WTC11 (cell line): ENCODE results near the gene DPY30. TPM values are rescaled to one million over a fixed set of nuclear protein-coding genes. Genes with fewer than 3 reads are reported as not detected.

Source experiments
- ATAC-seq: fragments of 200-7000 bp; cut with Tn5 transposase; 2 replicates; pipeline ENCODE4 v1.10.0; 2021; ENCODE audit warnings: mild to moderate bottlenecking, moderate library complexity
- CTCF ChIA-PET: fragments of 300-600 bp; sonication (Branson Sonifier 250); formaldehyde crosslinking; loops from one replicate; lab custom pipeline; 2021; ENCODE audit warnings: antibody characterized with exemption; lab: Charles Lee
- POLR2A ChIA-PET: fragments of 350-600 bp; sonication (Branson Sonifier 250); formaldehyde crosslinking; loops from one replicate; lab custom pipeline; 2021; ENCODE audit warnings: antibody characterized with exemption; lab: Charles Lee
- DNase-seq: peaks from one replicate; pipeline ENCODE4 v3.0.0; 2021; ENCODE audit warnings: low spot score
- H3K27ac Mint-ChIP-seq: 2 replicates; pipeline ENCODE4 v1.8.0; 2021; ENCODE audit warnings: mixed read lengths
- H3K27me3 Mint-ChIP-seq: 2 replicates; pipeline ENCODE4 v1.8.0; 2021; ENCODE audit warnings: low read depth, mild to moderate bottlenecking, moderate library complexity, mixed read lengths
- H3K36me3 Mint-ChIP-seq: 2 replicates; pipeline ENCODE4 v1.8.0; 2021; ENCODE audit warnings: mixed read lengths
- H3K4me1 Mint-ChIP-seq: 2 replicates; pipeline ENCODE4 v1.8.0; 2022; ENCODE audit warnings: mixed read lengths
- H3K4me3 Mint-ChIP-seq: 2 replicates; pipeline ENCODE4 v1.8.0; 2021; ENCODE audit warnings: mild to moderate bottlenecking, moderate library complexity, mixed read lengths
- H3K9me3 Mint-ChIP-seq: 2 replicates; pipeline ENCODE4 v1.8.0; 2021; ENCODE audit warnings: mixed read lengths
- CREB1 ChIP-seq: sonication (generic); formaldehyde crosslinking; IDR thresholded peaks from 2 replicates; pipeline ENCODE4 v1.8.0; 2023; ENCODE audit warnings: mild to moderate bottlenecking, missing genetic modification reagents
- ELF4 ChIP-seq: sonication (generic); formaldehyde crosslinking; IDR thresholded peaks from 2 replicates; pipeline ENCODE4 v1.8.1; 2022; ENCODE audit warnings: low read depth, mild to moderate bottlenecking, moderate library complexity, missing genetic modification reagents
- EMX1 ChIP-seq: fragments of 250-450 bp; sonication (Bioruptor Pico); IDR thresholded peaks from 2 replicates; pipeline ENCODE4 v1.8.0; 2021; ENCODE audit warnings: mild to moderate bottlenecking
- ESRRA ChIP-seq: sonication (generic); formaldehyde crosslinking; IDR thresholded peaks from 2 replicates; pipeline ENCODE4 v1.8.1; 2022; ENCODE audit warnings: mild to moderate bottlenecking, missing genetic modification reagents, borderline replicate concordance
- GABPB1 ChIP-seq: sonication (generic); formaldehyde crosslinking; IDR thresholded peaks from 2 replicates; pipeline ENCODE4 v1.8.1; 2023; ENCODE audit warnings: mild to moderate bottlenecking, missing genetic modification reagents
- HMGA2 ChIP-seq: fragments of 250-450 bp; sonication (Bioruptor Pico); IDR thresholded peaks from 2 replicates; pipeline ENCODE4 v1.4.0; 2021; ENCODE audit warnings: mild to moderate bottlenecking, moderate library complexity
- KAT7 ChIP-seq: sonication (generic); formaldehyde crosslinking; IDR thresholded peaks from 2 replicates; pipeline ENCODE4 v1.8.1; 2023; ENCODE audit warnings: missing genetic modification reagents, mild to moderate bottlenecking, borderline replicate concordance
- MXD4 ChIP-seq: fragments of 250-450 bp; sonication (Bioruptor Pico); IDR thresholded peaks from 2 replicates; pipeline ENCODE4 v1.8.0; 2021; ENCODE audit warnings: mild to moderate bottlenecking, moderate library complexity, borderline replicate concordance
- NR1H2 ChIP-seq: sonication (generic); formaldehyde crosslinking; IDR thresholded peaks from 2 replicates; pipeline ENCODE4 v1.9.0; 2021; ENCODE audit warnings: mild to moderate bottlenecking, moderate library complexity, missing genetic modification reagents
- RELA ChIP-seq: sonication (generic); formaldehyde crosslinking; IDR thresholded peaks from 2 replicates; pipeline ENCODE4 v1.8.1; 2022; ENCODE audit warnings: missing genetic modification reagents, mild to moderate bottlenecking, borderline replicate concordance
- SOX15 ChIP-seq: fragments of 250-450 bp; sonication (Bioruptor Pico); IDR thresholded peaks from 2 replicates; pipeline ENCODE4 v1.9.0; 2021; ENCODE audit warnings: mild to moderate bottlenecking
- TEAD4 ChIP-seq: sonication (generic); formaldehyde crosslinking; IDR thresholded peaks from 2 replicates; pipeline ENCODE4 v1.8.0; 2022; ENCODE audit warnings: mild to moderate bottlenecking, missing genetic modification reagents
- ZNF219 ChIP-seq: sonication (generic); formaldehyde crosslinking; IDR thresholded peaks from 2 replicates; pipeline ENCODE4 v1.8.0; 2023; ENCODE audit warnings: missing genetic modification reagents, mild to moderate bottlenecking, borderline replicate concordance
- ZNF263 ChIP-seq: sonication (generic); formaldehyde crosslinking; IDR thresholded peaks from 2 replicates; pipeline ENCODE4 v1.8.1; 2022; ENCODE audit warnings: low read depth, mild to moderate bottlenecking, moderate library complexity, missing genetic modification reagents
- ZNF671 ChIP-seq: fragments of 250-450 bp; sonication (Bioruptor Pico); IDR thresholded peaks from 2 replicates; pipeline ENCODE4 v1.8.0; 2021; ENCODE audit warnings: mild to moderate bottlenecking
- total RNA-seq: library from RNA; stranded (reverse); gene quantifications from 3 replicates; pipeline ENCODE4 v1.2.3, GENCODE V29; 2021
- TF ChIP-seq, protein P1 (sequence below): sonication (generic); formaldehyde crosslinking; IDR thresholded peaks from 2 replicates; pipeline ENCODE4 v1.8.0; 2022; ENCODE audit warnings: mild to moderate bottlenecking, missing genetic modification reagents
- TF ChIP-seq, protein P2 (sequence below): sonication (generic); formaldehyde crosslinking; IDR thresholded peaks from 2 replicates; pipeline ENCODE4 v1.8.0; 2022; ENCODE audit warnings: mild to moderate bottlenecking, missing genetic modification reagents
- TF ChIP-seq, protein P3 (sequence below): sonication (generic); formaldehyde crosslinking; IDR thresholded peaks from 2 replicates; pipeline ENCODE4 v1.8.0; 2023; ENCODE audit warnings: missing genetic modification reagents, mild to moderate bottlenecking, borderline replicate concordance
- TF ChIP-seq, protein P4 (sequence below): sonication (generic); formaldehyde crosslinking; IDR thresholded peaks from 2 replicates; pipeline ENCODE4 v1.8.0; 2023; ENCODE audit warnings: missing genetic modification reagents
- TF ChIP-seq, protein P5 (sequence below): sonication (generic); formaldehyde crosslinking; IDR thresholded peaks from 2 replicates; pipeline ENCODE4 v1.8.0; 2022; ENCODE audit warnings: mild to moderate bottlenecking, missing genetic modification reagents
- TF ChIP-seq, protein P6 (sequence below): sonication (generic); formaldehyde crosslinking; IDR thresholded peaks from 2 replicates; pipeline ENCODE4 v1.8.1; 2022; ENCODE audit warnings: mild to moderate bottlenecking, missing genetic modification reagents, moderate library complexity, borderline replicate concordance

DPY30 gene
- total RNA-seq, 1 experiment from 2014 or later: 116 TPM

DNA sequence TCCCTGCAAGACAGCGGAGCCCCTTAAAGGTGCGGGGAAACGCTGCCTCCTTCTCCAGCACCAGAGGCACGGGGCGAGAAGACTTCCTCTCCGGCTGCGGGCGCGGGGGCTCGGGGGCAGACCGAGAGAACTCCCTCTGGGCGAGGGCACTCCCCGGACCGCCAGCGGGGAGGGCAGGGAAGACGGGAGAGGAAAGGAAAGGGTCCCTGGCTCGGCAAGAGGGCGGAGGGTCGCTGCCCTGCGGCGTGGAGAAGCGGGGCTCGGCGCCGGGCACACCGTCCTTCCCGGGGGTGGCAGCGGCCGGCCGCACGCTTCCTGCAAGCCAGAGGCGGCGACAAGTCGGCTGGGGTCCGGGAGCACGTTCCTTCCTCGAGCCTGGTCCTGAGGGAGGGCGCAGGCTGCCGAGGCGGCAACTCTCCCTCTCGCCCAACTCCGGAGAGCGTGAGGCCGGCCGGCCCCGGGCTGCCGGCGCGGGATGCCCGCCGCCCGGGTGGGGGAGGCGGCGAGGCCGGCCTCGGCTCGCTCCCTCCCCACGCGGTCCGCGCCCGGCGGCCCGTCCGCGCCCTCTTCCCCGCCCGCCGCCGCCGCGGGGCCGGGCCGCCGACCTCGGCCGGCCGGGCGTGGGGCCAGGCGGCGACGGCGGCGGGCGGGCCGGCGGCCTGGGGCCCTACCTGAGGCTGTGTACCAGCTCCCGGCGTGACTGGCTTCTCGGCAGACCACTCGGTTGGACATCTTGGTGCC is 29.9 kb downstream of the DPY30 start:
- Mint-ChIP-seq H3K9me3 (no peaks in the 10 kb centered on the region), H3K36me3 (peaks cover 4% of the 10 kb centered on the region; the same call in 1 of the 2 replicates), H3K4me1 (peaks cover 40% of the 10 kb centered on the region), H3K27me3 (no peaks in the 10 kb centered on the region), H3K4me3 (peak overlapping the region; percentile 89), H3K27ac (peak overlapping the region; percentile 13; the same call in 1 of the 2 replicates)
- TF ChIP-seq, protein P1, sequence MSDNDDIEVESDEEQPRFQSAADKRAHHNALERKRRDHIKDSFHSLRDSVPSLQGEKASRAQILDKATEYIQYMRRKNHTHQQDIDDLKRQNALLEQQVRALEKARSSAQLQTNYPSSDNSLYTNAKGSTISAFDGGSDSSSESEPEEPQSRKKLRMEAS (CRISPR knock-in tag): peak; percentile 42; the same call in 1 of the 2 replicates
- TF ChIP-seq ZNF671 (CRISPR knock-in tag): no peak
- TF ChIP-seq, protein P2, sequence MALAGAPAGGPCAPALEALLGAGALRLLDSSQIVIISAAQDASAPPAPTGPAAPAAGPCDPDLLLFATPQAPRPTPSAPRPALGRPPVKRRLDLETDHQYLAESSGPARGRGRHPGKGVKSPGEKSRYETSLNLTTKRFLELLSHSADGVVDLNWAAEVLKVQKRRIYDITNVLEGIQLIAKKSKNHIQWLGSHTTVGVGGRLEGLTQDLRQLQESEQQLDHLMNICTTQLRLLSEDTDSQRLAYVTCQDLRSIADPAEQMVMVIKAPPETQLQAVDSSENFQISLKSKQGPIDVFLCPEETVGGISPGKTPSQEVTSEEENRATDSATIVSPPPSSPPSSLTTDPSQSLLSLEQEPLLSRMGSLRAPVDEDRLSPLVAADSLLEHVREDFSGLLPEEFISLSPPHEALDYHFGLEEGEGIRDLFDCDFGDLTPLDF: no peak
- TF ChIP-seq, protein P3, sequence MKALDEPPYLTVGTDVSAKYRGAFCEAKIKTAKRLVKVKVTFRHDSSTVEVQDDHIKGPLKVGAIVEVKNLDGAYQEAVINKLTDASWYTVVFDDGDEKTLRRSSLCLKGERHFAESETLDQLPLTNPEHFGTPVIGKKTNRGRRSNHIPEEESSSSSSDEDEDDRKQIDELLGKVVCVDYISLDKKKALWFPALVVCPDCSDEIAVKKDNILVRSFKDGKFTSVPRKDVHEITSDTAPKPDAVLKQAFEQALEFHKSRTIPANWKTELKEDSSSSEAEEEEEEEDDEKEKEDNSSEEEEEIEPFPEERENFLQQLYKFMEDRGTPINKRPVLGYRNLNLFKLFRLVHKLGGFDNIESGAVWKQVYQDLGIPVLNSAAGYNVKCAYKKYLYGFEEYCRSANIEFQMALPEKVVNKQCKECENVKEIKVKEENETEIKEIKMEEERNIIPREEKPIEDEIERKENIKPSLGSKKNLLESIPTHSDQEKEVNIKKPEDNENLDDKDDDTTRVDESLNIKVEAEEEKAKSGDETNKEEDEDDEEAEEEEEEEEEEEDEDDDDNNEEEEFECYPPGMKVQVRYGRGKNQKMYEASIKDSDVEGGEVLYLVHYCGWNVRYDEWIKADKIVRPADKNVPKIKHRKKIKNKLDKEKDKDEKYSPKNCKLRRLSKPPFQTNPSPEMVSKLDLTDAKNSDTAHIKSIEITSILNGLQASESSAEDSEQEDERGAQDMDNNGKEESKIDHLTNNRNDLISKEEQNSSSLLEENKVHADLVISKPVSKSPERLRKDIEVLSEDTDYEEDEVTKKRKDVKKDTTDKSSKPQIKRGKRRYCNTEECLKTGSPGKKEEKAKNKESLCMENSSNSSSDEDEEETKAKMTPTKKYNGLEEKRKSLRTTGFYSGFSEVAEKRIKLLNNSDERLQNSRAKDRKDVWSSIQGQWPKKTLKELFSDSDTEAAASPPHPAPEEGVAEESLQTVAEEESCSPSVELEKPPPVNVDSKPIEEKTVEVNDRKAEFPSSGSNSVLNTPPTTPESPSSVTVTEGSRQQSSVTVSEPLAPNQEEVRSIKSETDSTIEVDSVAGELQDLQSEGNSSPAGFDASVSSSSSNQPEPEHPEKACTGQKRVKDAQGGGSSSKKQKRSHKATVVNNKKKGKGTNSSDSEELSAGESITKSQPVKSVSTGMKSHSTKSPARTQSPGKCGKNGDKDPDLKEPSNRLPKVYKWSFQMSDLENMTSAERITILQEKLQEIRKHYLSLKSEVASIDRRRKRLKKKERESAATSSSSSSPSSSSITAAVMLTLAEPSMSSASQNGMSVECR (CRISPR knock-in tag): peak; percentile 78; the same call in 1 of the 2 replicates
- 0 out of 2 replicates have a peak, but pooled peaks have one; percentile 47 for TF ChIP-seq RELA (CRISPR knock-in tag)
- no peak for TF ChIP-seq EMX1
- no peak for TF ChIP-seq MXD4 (CRISPR knock-in tag)
- TF ChIP-seq KAT7 (CRISPR knock-in tag): no peak
- TF ChIP-seq CREB1 (CRISPR knock-in tag): no peak
- TF ChIP-seq NR1H2 (CRISPR knock-in tag): no peak
- TF ChIP-seq, protein P4, sequence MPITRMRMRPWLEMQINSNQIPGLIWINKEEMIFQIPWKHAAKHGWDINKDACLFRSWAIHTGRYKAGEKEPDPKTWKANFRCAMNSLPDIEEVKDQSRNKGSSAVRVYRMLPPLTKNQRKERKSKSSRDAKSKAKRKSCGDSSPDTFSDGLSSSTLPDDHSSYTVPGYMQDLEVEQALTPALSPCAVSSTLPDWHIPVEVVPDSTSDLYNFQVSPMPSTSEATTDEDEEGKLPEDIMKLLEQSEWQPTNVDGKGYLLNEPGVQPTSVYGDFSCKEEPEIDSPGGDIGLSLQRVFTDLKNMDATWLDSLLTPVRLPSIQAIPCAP (CRISPR knock-in tag): no peak
- 0 out of 2 replicates have a peak, but pooled peaks have one; percentile 21 for TF ChIP-seq GABPB1
- TF ChIP-seq ESRRA (CRISPR knock-in tag): 0 out of 2 replicates have a peak, but pooled peaks have one; percentile 42
- TF ChIP-seq ELF4 (CRISPR knock-in tag): no peak
- TF ChIP-seq, protein P5, sequence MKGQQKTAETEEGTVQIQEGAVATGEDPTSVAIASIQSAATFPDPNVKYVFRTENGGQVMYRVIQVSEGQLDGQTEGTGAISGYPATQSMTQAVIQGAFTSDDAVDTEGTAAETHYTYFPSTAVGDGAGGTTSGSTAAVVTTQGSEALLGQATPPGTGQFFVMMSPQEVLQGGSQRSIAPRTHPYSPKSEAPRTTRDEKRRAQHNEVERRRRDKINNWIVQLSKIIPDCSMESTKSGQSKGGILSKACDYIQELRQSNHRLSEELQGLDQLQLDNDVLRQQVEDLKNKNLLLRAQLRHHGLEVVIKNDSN (CRISPR knock-in tag): 0 out of 2 replicates have a peak, but pooled peaks have one; percentile 24
- TF ChIP-seq, protein P6, sequence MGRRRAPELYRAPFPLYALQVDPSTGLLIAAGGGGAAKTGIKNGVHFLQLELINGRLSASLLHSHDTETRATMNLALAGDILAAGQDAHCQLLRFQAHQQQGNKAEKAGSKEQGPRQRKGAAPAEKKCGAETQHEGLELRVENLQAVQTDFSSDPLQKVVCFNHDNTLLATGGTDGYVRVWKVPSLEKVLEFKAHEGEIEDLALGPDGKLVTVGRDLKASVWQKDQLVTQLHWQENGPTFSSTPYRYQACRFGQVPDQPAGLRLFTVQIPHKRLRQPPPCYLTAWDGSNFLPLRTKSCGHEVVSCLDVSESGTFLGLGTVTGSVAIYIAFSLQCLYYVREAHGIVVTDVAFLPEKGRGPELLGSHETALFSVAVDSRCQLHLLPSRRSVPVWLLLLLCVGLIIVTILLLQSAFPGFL: 0 out of 2 replicates have a peak, but pooled peaks have one; percentile 28
- no peak for TF ChIP-seq HMGA2 (CRISPR knock-in tag)
- no peak for TF ChIP-seq ZNF263
- 0 out of 2 replicates have a peak, but pooled peaks have one; percentile 9 for TF ChIP-seq TEAD4 (CRISPR knock-in tag)
- peak; percentile 54; the same call in 1 of the 2 replicates for TF ChIP-seq ZNF219 (CRISPR knock-in tag)
- no peak for TF ChIP-seq SOX15 (CRISPR knock-in tag)
- DNase-seq: peak; percentile 34
- ChIA-PET CTCF (interaction anchor here (1.1 kb wide), 1 partner anchor 30 kb away, joined by 3 read pairs; the partner anchor contains the start of gene DPY30), POLR2A (interaction anchor here (1.1 to 1.5 kb wide), 3 partner anchors 30 to 123 kb away, joined by 3 to 4 read pairs (median 3); partner anchors contain the start of genes DPY30 and SPAST)
- peak; percentile 2 for ATAC-seq
